Neural cell (in vitro differentiated cells): ENCODE data around the gene KRTAP10-6. TPM values are rescaled to one million over a fixed set of nuclear protein-coding genes. Genes with fewer than 3 reads are reported as not detected.
"Not testable (repeated sequence)": the region's sequence is repeated elsewhere in the genome, so short reads cannot be mapped to it uniquely, and the experiment has no call there.

ENCODE experiments used
- H2AFZ ChIP-seq: fragments of 200-600, 300-800 bp; sonication (generic), shearing (Covaris generic); 2 replicates; pipeline ENCODE4 v1.6.0; 2014; ENCODE audit warnings: low read depth, mild to moderate bottlenecking, antibody characterized with exemption, low read length, moderate library complexity
- H3F3A ChIP-seq: fragments of 200-600 bp; shearing (Covaris generic); 2 replicates; pipeline ENCODE4 v1.6.1; 2016; ENCODE audit warnings: mild to moderate bottlenecking, moderate library complexity, mixed read lengths, antibody characterized with exemption, low read length; ENCODE audit not compliant: insufficient read depth, poor library complexity, severe bottlenecking
- H3K27ac ChIP-seq: fragments of 200-600, 300-800 bp; sonication (generic), shearing (Covaris generic); 2 replicates; pipeline ENCODE4 v1.5.1; 2014; ENCODE audit warnings: mild to moderate bottlenecking, low read length, moderate library complexity
- H3K27me3 ChIP-seq: fragments of 300-800, 200-600 bp; sonication (generic), shearing (Covaris generic); 2 replicates; pipeline ENCODE4 v1.6.0; 2014; ENCODE audit warnings: mild to moderate bottlenecking, low read depth, low read length, moderate library complexity; ENCODE audit not compliant: insufficient read depth
- H3K36me3 ChIP-seq: fragments of 300-800, 200-600 bp; sonication (generic), shearing (Covaris generic); 2 replicates; pipeline ENCODE4 v1.5.1; 2014; ENCODE audit warnings: mild to moderate bottlenecking, antibody characterized with exemption, low read length, moderate library complexity; ENCODE audit not compliant: insufficient read depth
- H3K4me2 ChIP-seq: fragments of 300-800, 200-600 bp; sonication (generic), shearing (Covaris generic); 2 replicates; pipeline ENCODE4 v1.6.0; 2014; ENCODE audit warnings: mild to moderate bottlenecking, low read length
- H3K4me3 ChIP-seq: fragments of 300-800, 200-600 bp; sonication (generic), shearing (Covaris generic); 2 replicates; pipeline ENCODE4 v1.5.1; 2014; ENCODE audit warnings: mild to moderate bottlenecking, low read length, moderate library complexity
- H3K79me2 ChIP-seq: fragments of 200-600 bp; shearing (Covaris generic); replicated peaks from 2 replicates; pipeline ENCODE4 v1.6.0; 2014; ENCODE audit warnings: mild to moderate bottlenecking, low read length, moderate library complexity; ENCODE audit not compliant: insufficient read depth
- H3K9ac ChIP-seq: fragments of 300-800, 200-600 bp; sonication (generic), shearing (Covaris generic); 2 replicates; pipeline ENCODE4 v1.6.1; 2016; ENCODE audit warnings: mild to moderate bottlenecking, low read length, mixed read lengths
- H3K9me2 ChIP-seq: fragments of 200-600 bp; shearing (Covaris generic); 2 replicates; pipeline ENCODE4 v1.6.1; 2016; ENCODE audit warnings: mild to moderate bottlenecking, low read length, mixed read lengths; ENCODE audit not compliant: insufficient read depth
- H3K9me3 ChIP-seq: fragments of 200-600, 300-800 bp; sonication (generic), shearing (Covaris generic); 2 replicates; pipeline ENCODE4 v1.6.1; 2016; ENCODE audit warnings: mild to moderate bottlenecking, mixed run types, low read length, moderate library complexity, mixed read lengths
- H4K20me1 ChIP-seq: fragments of 200-600 bp; shearing (Covaris generic); 2 replicates; pipeline ENCODE4 v1.6.1; 2016; ENCODE audit warnings: mild to moderate bottlenecking, mixed run types; ENCODE audit not compliant: insufficient read depth
- EP300 ChIP-seq: fragments of 450-650 bp; conservative IDR thresholded peaks from 2 replicates; pipeline ENCODE4 v1.6.1; 2014; ENCODE audit warnings: antibody characterized with exemption, mild to moderate bottlenecking, moderate library complexity; ENCODE audit not compliant: poor library complexity, severe bottlenecking
- EZH2 ChIP-seq: fragments of 200-600, 300-800 bp; shearing (Covaris generic), sonication (generic); IDR thresholded peaks from 2 replicates; pipeline ENCODE4 v1.6.1; 2014; ENCODE audit warnings: antibody characterized with exemption, low read length, borderline replicate concordance, mild to moderate bottlenecking; ENCODE audit not compliant: insufficient read depth, poor library complexity, severe bottlenecking
- MXI1 ChIP-seq: fragments of 450-650 bp; conservative IDR thresholded peaks from 2 replicates; pipeline ENCODE4 v1.6.1; 2014; ENCODE audit warnings: antibody characterized with exemption, mild to moderate bottlenecking; ENCODE audit not compliant: poor library complexity, severe bottlenecking
- POLR2AphosphoS5 ChIP-seq: IDR thresholded peaks from 2 replicates; pipeline ENCODE4 v1.6.1; 2012
- RAD21 ChIP-seq: fragments of 450-650 bp; conservative IDR thresholded peaks from 2 replicates; pipeline ENCODE4 v1.6.1; 2014; ENCODE audit warnings: antibody characterized with exemption, mild to moderate bottlenecking, moderate library complexity
- REST ChIP-seq: IDR thresholded peaks from 2 replicates; pipeline ENCODE4 v1.6.1; 2012; ENCODE audit warnings: borderline replicate concordance
- SMC3 ChIP-seq: fragments of 450-650 bp; conservative IDR thresholded peaks from 2 replicates; pipeline ENCODE4 v1.6.1; 2014; ENCODE audit warnings: antibody characterized with exemption, mild to moderate bottlenecking, moderate library complexity; ENCODE audit not compliant: poor library complexity
- TAF1 ChIP-seq: IDR thresholded peaks from 2 replicates; pipeline ENCODE4 v1.6.1; 2012; ENCODE audit warnings: low read depth
- polyA plus RNA-seq: library from polyadenylated mRNA; depleted of rRNA; stranded (reverse); fragments of >200 nt; gene quantifications from 2 replicates; pipeline ENCODE4 v1.2.3, GENCODE V29; 2014
- TF ChIP-seq, protein P1 (sequence below): fragments of 450-650 bp; IDR thresholded peaks from 2 replicates; pipeline ENCODE4 v1.5.1; 2014; ENCODE audit warnings: antibody characterized with exemption, mild to moderate bottlenecking, moderate library complexity; ENCODE audit not compliant: poor library complexity, severe bottlenecking

KRTAP10-6 gene
- polyA plus RNA-seq, 1 donor from 2014 or later: not detected

DNA sequence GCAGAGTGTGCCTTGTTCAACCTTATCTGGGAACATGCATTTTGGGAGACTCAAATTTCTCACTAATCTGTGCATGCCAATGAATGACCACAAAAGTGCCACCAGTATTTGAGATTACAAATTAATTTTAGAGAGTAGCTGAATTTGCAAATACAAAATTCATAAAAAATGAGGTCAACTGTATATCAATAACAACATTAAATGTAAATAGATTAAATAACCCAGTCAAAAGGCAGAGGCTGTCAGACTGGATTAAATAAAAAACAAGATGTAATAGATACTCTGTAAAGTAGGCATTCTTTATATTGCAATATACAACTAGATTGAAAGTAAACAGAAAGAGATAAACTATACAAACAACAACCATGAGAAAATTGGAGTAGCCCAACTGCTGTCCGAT is 28.2 kb downstream of the KRTAP10-6 start:
- H3K36me3 ChIP-seq: no peaks in the 10 kb centered on the region
- no peaks in the 10 kb centered on the region for H3K79me2 ChIP-seq
- H2AFZ ChIP-seq: no peak overlapping the region
- H3K4me2 ChIP-seq: no peak overlapping the region
- no peak overlapping the region for H3K9ac ChIP-seq
- no peaks in the 10 kb centered on the region for H3K27me3 ChIP-seq
- H3K9me3 ChIP-seq: no peaks in the 10 kb centered on the region
- H3K4me3 ChIP-seq: no peak overlapping the region
- H4K20me1 ChIP-seq: no peaks in the 10 kb centered on the region
- no peaks in the 10 kb centered on the region for H3F3A ChIP-seq
- no peaks in the 10 kb centered on the region for H3K9me2 ChIP-seq
- TF ChIP-seq EP300 (no peak), RAD21 (no peak), REST (no peak), POLR2AphosphoS5 (no peak), MXI1 (no peak), SMC3 (no peak), TAF1 (no peak), EZH2 (no peak)
- TF ChIP-seq, protein P1, sequence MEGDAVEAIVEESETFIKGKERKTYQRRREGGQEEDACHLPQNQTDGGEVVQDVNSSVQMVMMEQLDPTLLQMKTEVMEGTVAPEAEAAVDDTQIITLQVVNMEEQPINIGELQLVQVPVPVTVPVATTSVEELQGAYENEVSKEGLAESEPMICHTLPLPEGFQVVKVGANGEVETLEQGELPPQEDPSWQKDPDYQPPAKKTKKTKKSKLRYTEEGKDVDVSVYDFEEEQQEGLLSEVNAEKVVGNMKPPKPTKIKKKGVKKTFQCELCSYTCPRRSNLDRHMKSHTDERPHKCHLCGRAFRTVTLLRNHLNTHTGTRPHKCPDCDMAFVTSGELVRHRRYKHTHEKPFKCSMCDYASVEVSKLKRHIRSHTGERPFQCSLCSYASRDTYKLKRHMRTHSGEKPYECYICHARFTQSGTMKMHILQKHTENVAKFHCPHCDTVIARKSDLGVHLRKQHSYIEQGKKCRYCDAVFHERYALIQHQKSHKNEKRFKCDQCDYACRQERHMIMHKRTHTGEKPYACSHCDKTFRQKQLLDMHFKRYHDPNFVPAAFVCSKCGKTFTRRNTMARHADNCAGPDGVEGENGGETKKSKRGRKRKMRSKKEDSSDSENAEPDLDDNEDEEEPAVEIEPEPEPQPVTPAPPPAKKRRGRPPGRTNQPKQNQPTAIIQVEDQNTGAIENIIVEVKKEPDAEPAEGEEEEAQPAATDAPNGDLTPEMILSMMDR: no peak
- no peak overlapping the region for H3K27ac ChIP-seq

- no peak within 1 kb of the TSS for H2AFZ ChIP-seq
- H3K27me3 ChIP-seq: no peaks in the 10 kb centered on the region
- no peaks in the 10 kb centered on the region for H3K79me2 ChIP-seq
- H3K9me2 ChIP-seq: no peaks in the 10 kb centered on the region
- H4K20me1 ChIP-seq: no peaks in the 10 kb centered on the region
- H3K27ac ChIP-seq: no peak within 1 kb of the TSS
- no peaks in the 10 kb centered on the region for H3F3A ChIP-seq
- H3K4me2 ChIP-seq: no peak within 1 kb of the TSS
- no peaks in the 10 kb centered on the region for H3K36me3 ChIP-seq
- no peaks in the 10 kb centered on the region for H3K9me3 ChIP-seq
- H3K9ac ChIP-seq: no peak within 1 kb of the TSS
- TF ChIP-seq SMC3: no peak
- TF ChIP-seq, protein P1: no peak
- TF ChIP-seq REST: no peak
- no peak for TF ChIP-seq TAF1
- TF ChIP-seq MXI1: no peak
- TF ChIP-seq RAD21: no peak
- TF ChIP-seq POLR2AphosphoS5: no peak
- TF ChIP-seq EP300: no peak
- no peak for TF ChIP-seq EZH2
- H3K4me3 ChIP-seq: no peak within 1 kb of the TSS
Measured at GRCh38 chr21:44558695-44559094, 33.6 kb downstream of the KRTAP10-6 start, which contains the start of gene KRTAP10-3. KRTAP10-3 (minus strand) TSS chr21:44558795; CDS start chr21:44558715, 80 bp downstream.

DNA sequence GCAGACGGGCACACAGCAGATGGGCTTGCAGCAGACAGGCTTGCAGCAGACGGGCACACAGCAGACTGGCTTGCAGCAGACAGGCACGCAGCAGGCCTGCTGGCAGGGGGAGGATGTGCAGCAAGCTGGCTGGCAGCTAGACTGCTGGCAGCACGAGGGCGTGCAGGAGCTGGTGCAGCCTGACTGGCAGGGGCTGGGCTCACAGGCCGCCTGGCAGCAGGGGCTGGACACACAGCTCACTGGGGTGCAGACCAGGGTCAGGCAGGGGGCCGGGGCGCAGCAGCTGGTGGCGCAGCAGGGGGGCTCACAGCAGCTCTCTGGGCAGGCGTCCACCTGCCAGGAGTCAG is 34.0 kb downstream of the KRTAP10-6 start:
- H3K36me3 ChIP-seq, H3K4me3 ChIP-seq, H3K27me3 ChIP-seq, H3K9me3 ChIP-seq, H3K4me2 ChIP-seq, H3K9me2 ChIP-seq, H3K9ac ChIP-seq, H3K79me2 ChIP-seq, H3F3A ChIP-seq, H3K27ac ChIP-seq, H4K20me1 ChIP-seq, H2AFZ ChIP-seq: not testable (repeated sequence)
